ENCODE results near the gene NEUROG1.
A peak's percentile ranks its signal among the peaks of the same experiment; 100 is the strongest.

Gene NEUROG1

GRCh38 chr5:135561266-135561665, 25.5 kb upstream of the NEUROG1 start:
- DNase-seq = no peak

- DNase-seq = peak; percentile 82
Observed at GRCh38 chr5:135560858-135561257, 25.1 kb upstream of the NEUROG1 start.

- DNase-seq = no peak
Observed at GRCh38 chr5:135559354-135559753, 23.6 kb upstream of the NEUROG1 start.

GRCh38 chr5:135557076-135557838, 21.5 kb upstream of the NEUROG1 start:
- no peak for DNase-seq

GRCh38 chr5:135556620-135557019, 20.9 kb upstream of the NEUROG1 start:
- no peak for DNase-seq

- DNase-seq = no peak
Observed at GRCh38 chr5:135555530-135555929, 19.8 kb upstream of the NEUROG1 start.

GRCh38 chr5:135553688-135554462, 18.1 kb upstream of the NEUROG1 start:
- DNase-seq = no peak

- peak; percentile 78 for DNase-seq
Observed at GRCh38 chr5:135551593-135552447, 16.1 kb upstream of the NEUROG1 start.

GRCh38 chr5:135549413-135549812, 13.6 kb upstream of the NEUROG1 start:
- no peak for DNase-seq

- DNase-seq = no peak
Observed at GRCh38 chr5:135547590-135548254, 12.0 kb upstream of the NEUROG1 start.

- no peak for DNase-seq
Observed at GRCh38 chr5:135546912-135547311, 11.1 kb upstream of the NEUROG1 start.

GRCh38 chr5:135546101-135546500, 10.3 kb upstream of the NEUROG1 start:
- no peak for DNase-seq

GRCh38 chr5:135545099-135545498, 9.3 kb upstream of the NEUROG1 start:
- DNase-seq = no peak

GRCh38 chr5:135543485-135544304, 7.9 kb upstream of the NEUROG1 start:
- DNase-seq = no peak

- no peak for DNase-seq
Observed at GRCh38 chr5:135543001-135543484, 7.3 kb upstream of the NEUROG1 start.

- no peak for DNase-seq
Observed at GRCh38 chr5:135541807-135542502, 6.2 kb upstream of the NEUROG1 start.

- DNase-seq = no peak
Observed at GRCh38 chr5:135539430-135540005, 3.8 kb upstream of the NEUROG1 start.

GRCh38 chr5:135538261-135538660, 2.5 kb upstream of the NEUROG1 start:
- DNase-seq = no peak

GRCh38 chr5:135537745-135538144, 2.0 kb upstream of the NEUROG1 start:
- DNase-seq = no peak

GRCh38 chr5:135537271-135537670, 1.5 kb upstream of the NEUROG1 start:
- DNase-seq = no peak

- DNase-seq = no peak
Observed at GRCh38 chr5:135535420-135535819, 344 bp downstream of the NEUROG1 start.

Data from activated CD4-positive, alpha-beta T cell treated with anti-CD3 and anti-CD28 coated beads, Interleukin-2, Interleukin-6, amounts not matched to agents 100 ng/mL and 50 ng/mL, durations not matched to agents 16 hours and 8 hours (primary cell).